CD4-positive, alpha-beta T cell treated with Interleukin-17A for 4 hours (primary cell): Measurements from ENCODE around the gene KLF7.

Experiments
- DNase-seq: peaks from one replicate; pipeline ENCODE4 v3.0.0-alpha.2; 2020; ENCODE audit warnings: mixed read lengths

Gene KLF7

DNA sequence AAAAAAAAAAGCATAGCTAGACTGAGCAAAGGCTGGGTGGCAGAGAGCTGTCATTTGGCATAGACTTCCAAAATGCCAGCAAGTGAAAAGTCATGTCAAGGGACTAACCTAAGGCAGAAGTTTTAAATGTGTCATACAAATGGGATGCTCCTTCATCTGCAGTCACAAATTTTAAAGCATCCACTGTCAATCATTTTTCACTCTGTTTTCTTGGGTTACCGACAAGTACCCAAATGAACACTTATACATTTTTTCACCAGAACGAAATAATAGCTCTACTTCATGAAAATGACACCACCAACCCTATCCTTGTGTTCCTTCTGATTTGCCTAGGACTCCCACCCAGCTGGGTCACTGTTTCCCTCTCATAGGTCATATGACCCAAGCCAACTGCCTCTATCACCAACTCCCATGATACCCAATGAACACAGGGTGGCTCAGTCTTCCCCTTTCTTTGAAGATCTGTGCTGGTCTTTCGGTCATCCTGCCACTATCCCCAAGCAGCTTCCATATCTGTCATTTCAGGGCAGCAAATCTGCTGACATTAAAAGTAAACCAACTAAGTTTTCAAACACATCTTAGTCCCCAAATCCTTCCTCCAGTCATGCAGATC, 21.5 kb downstream of the KLF7 start:
- no peak for DNase-seq

DNA sequence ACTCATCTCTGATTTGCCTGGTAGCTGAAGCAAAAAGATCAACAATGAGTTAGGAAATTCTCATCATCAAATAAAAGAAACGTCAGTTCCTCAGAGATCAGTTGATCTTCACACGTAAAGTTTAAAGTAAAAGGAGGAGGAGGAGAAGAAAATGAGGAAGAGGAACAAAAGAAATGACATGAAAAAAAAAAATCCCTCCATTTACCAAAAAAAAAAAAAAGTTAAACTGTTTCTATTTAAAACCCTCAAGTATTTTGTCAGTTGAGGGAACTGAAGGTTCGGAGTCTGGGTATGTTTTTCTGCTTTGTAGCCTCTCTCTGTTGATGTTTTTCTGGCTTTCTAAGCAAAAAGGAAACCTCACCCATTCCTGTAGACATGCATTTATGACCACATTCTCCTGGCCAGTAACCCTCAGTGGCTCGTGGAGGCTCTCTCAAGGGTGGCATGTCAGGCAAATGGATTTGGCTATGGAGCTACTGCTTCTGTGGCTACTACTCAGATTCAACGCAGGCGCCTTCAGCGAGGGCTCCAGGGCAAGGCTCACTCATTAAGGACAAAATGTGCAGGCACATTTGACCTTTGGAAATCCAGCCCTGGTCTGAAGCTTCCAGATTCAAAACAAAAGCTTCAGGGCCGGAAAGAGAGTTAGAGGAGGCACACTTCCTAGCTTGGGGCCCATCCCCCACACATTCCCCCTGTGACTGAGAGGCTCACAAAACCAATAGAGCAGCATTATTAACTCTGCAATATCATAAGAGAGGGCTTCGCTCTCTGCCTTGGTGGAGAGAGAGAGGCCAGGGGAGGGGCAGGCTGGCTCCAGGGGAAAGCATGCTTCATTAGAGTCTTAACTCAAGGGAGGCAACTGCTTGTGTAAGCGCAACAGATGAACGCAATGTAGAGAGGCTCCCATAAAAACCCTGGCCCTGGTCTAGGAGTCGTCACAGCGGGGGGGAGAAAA, 22.3 kb downstream of the KLF7 start:
- DNase-seq: peak; percentile 77

DNA sequence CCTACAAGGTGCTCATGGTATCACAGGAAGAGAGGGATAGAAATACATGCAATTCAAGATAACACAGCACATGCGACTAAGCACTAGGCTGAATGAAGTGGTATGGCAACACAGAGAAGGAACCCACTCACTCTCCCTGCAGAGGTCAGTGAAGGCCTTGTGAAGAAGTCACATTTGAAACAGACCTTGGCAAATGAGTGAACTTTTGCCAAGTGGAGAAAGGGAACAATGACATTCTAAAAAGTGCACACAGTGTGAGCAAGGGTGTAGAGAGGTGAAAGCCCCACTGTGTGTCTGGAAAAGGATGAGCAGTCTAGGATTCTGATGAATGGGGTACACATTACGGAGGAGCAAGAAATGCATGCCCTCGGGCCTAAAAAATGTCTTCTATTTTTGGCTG, 23.3 kb downstream of the KLF7 start:
- DNase-seq: peak; percentile 28

DNA sequence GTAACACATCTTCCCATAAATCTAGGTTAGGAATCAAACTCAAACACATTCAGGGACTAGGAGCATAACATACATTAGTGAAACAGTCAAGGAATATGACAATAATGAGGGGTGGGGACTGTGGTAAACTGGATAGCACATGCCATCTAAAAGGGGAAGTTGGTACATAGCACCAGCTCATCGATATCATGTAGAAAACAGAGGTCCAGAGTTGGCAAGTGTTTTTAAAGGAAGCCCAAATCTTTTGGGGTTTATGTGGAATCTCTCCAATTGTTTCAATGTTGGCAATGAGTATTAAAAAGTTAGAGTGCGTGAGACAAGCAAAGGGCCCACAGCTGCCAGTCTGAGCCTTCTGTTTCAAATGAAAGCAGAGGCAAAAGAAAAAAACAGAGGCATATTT, 24.4 kb downstream of the KLF7 start:
- DNase-seq: no peak

DNA sequence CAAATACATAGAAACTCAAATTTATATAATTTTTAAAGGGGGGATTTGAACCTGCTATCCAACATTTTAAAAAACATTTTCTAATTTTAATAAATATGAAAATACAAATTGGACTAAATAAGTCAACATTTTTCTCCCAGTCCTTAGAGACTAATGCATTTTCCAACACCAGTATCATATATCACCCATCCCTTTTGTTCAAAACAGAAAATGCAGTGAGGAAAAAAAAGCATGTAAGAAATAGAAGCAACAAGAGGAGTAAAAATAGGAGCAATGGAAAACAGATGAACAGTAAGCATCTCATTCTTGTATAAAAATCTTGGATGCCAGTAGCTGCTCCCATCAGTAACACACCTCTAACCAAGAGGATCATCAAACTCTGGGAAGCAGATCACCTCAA, 25.5 kb downstream of the KLF7 start:
- DNase-seq: no peak

DNA sequence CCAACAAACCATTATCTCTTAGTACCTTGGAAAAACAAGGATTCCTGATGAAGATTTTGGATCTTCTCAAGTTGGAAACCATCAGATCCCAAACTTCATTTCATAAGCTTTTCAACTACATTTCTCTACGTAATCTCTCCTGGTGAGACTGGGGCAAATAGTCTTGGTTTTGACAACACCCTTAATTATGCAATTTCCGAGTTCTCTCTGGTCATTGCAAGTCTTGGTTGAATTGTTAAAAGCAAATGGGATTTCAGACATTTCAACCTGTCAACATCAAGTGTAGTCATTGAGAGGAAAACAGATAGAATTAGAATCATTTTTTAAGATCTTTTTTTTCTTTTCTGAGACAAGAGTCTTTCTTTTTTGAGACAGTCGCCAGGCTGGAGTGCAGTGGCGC, 26.2 kb downstream of the KLF7 start:
- no peak for DNase-seq

DNA sequence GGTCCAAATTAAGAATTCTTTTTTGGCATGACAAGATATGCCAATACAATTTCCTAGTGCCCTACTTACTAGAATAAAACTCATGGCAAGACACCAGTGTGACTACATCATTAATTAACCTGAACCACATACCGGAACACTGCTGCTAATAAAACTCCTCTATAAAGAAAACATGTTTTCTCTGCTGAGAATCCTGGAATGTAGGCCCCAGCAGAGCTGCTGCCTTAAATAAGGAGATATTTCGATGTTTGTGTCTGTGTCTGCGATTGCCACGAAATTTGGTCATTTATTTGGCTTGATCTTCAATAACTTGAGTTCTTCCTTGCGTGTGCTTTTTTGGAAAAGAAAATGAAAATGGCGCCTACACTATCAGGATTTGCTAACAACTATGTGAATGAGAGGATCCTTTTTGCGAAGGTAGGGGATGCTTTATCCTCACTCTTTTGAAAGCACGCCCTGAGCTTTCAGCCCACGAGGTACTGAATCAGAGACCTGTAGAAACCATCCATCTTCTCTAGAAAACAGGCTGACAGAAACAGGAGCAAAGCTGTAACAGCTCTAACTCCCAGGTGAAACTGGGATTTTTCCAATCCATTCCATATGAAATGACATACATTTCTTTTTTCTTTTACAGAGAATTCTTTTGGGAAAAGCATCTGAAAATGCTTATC, 27.0 kb downstream of the KLF7 start:
- DNase-seq: no peak

DNA sequence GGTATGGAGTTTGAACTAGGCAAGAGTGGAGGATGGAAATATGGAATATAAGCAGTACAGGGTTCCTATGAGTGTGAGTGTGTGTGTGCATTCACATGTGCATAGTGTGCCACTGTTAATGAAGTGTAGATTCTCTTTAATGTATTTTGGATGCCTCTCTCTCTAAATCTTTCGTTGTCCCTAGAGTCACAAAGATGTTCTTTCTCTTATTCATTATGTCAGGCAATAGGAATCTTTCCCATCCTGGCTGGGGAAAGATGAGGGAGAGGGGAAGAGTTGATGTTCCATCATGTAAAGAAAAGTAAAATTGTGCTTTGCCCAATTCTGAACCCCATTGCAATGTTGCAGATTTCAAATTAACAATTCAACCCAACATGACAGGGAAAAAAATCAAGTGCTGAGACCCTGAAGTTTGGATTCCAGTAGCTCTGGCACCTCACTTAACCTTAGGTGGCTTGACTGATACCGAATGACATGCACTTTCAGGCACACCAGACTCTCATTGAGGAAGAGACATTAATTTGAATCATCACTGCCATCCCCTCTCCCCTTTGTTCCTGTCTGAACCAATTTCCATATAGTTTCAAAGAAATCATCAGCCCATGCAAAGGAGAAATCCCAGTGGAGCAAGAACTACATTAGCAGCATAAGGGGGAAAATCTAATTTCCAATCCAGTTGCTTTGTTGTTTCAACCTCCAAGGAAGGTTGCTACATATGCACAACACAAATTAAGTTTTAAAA, 28.0 kb downstream of the KLF7 start:
- DNase-seq: no peak

DNA sequence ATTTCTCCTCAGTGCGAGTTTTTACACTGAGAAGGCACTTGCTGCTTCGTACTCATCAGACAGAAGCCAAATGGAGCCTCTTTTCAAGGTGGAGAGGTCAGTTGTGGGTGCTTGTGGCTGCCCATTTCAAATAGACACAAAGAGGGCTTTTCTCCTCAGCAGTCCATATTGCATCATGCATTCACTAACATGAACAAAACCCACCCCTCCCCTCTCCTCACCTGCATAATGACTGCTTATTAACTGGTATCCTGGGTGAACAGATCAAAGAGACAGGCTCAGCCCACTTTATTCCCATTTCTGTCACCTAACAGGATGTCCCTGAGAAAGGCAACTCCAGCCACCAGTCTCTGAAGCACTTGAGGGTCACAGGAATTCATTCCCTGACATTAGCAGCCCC, 28.9 kb downstream of the KLF7 start:
- DNase-seq: no peak

DNA sequence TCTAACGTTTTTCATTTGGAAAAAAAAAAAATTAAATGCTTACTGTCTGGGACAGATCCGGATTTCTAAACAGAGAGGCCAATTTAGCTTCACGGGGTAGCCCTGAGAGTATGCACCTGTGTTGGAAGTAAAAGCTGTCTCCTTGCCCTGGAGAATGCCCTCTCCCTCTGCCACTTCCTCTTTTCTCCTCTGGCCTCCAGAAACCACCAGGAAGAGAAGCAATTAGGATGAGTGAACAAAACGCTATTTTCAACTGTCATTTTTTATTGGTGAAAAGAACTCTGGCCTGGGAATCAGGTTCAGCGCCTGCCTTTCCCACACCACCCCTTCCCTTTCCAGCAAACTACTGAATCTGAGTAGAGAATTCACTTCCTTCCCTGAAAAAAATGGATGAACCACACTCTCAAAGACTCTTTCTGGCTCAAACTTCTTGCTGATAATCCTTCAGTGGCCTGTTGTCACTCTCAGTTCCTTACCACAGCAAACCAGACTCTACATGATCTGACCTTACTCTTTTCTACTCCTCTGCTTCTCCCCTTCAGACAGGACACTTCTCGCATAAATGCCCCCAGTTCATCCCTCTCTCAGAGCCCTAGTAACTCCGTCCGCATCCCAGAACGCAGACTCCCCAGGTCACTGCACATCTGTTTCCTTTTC, 29.8 kb downstream of the KLF7 start:
- no peak for DNase-seq

DNA sequence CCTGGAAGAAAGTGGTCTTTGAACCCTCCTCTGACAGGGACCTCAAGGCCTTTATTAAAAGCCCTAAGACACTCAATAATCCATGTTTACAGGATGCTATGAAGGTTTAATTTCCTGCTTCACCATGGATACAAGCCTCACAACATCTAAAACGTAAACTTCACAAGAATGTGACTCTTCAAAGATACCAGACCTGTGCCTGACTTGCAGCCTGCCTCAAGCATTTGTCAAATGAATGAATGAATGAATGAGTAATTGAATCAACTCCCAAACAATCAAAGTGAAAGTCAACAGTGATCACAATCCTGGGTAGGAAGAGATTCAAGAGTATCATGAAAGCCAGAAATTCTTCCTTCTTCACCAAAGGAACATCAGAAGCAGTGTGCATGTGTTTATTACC, 30.4 kb downstream of the KLF7 start:
- DNase-seq: no peak

DNA sequence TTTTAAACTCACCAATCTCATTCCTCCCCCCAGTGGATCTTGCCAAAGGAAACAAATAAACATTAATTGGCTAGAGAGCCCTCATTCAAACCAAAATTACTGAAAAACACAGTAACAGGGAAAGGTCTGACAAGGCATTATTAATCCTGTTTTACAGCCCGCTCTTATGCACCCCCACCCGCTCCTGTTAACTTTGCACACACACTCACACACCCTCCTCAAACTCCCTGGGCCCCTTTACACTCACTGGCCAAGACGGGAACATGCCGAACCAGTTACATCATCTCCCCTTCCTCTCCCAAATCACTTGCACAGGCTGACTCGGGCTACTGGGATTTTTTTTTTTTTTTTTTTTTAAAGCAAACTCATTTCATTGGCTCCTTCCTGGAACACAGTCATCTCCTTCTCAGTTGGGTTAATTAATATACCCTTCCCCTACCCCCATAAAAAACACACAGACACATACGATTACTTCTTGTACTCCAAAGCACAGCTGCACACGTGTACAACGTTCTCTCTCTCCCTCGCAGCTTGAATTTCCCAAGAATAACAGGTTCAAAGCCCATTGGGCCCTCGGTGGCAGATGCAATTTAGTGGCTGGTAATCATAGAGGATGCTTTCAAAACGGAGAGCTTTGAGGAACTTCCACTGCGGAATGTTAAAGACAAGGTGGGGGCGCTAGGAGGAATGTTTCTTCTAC, 31.8 kb downstream of the KLF7 start:
- DNase-seq: no peak

DNA sequence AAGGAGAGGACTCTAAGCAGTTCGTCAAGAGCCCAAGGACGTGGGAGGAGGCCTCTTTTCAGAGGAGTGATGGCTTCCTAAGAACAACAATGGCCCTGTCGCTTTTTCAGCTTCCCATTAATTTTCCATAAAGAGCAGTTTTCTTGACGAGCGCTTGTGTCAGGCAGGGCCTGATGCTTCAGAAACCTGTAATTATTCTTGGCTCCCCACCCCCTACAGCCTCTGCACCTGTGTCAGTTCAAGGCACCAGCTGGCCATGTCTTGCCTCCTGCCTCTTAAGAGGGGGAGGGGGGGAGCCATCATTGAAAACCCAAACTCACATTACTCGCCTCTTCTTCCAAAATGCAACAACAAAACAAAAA, 32.3 kb downstream of the KLF7 start:
- DNase-seq: no peak

DNA sequence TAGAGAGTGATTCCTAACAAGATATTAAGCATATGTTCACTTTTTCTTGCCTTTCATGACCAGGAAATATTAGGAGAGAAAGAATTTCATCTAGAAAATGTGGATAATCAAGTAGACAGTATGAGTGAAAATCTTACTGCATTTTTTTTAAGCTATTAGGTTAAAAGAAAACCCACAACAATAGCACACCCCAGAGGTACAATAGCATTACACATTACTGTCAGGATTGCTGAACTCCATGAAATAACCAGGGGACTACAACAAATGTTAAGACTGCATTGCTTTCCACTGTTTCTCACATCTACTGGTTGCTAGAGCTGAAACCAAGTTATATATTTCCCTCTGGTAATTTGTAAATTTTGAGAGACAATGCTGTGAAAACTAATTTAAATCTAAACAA, 33.7 kb downstream of the KLF7 start:
- no peak for DNase-seq

DNA sequence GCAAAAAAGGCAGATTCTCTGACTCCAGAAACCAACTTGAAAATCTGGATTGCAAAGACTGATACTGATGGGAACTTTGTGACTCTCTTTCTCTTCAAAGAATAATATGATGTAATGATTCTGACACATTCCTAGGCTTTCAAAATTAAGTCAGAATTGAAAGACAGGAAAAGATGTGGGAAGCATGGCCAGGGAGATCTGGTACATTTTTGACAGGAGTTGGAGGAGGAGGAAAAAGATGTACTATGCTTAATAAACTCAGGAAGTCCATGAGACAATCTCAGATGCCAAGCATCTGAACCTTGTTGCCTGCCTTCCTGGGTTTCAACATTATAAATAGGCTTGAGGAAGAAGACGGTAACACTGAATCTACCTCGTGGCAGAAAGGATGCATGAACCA, 34.2 kb downstream of the KLF7 start:
- DNase-seq: no peak

DNA sequence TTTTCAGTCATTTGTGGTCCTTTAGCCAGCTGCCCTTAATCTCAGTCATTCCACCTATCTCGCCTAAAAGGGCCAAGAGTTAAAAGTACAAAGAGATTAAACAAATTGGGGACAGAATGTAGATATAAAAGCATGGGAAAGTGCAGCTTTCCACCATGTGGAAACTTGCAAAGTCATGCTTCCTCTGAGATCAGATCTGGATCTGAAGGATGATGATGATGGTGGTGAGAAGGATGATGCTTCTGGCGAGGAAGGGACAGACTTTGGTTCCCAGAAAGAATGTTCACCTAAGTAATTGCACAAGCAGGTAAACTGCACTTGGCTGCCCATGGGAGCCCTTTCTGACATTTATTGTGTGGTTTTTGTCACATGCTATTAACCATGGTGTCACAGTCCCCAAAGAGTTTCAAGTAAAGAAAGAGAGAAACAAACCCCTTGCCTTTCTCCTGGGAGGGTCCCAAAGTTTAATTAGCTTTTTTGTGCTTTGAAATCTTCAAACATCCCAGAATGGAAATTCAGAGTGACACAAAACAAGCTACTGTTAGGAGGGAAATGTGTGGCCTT, 34.7 kb downstream of the KLF7 start:
- no peak for DNase-seq

DNA sequence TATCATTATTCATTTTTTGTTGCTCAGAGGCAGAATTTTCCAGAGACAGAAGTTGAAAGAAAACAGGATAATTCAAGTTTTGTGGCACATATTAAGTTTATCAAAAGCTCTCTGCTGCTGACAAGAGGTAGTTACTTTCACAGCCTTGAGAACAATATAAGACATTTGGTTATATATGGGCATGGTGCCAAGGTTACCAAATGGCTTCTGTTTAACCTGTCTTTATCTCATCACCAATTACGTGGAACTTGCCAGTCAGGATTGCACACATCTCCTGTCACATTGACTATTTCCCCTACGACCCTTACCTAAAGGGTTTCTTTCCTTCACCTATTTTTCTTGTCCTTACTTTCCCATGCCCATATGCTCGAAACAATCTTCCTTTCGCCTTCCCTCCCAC, 35.9 kb downstream of the KLF7 start:
- DNase-seq: no peak

DNA sequence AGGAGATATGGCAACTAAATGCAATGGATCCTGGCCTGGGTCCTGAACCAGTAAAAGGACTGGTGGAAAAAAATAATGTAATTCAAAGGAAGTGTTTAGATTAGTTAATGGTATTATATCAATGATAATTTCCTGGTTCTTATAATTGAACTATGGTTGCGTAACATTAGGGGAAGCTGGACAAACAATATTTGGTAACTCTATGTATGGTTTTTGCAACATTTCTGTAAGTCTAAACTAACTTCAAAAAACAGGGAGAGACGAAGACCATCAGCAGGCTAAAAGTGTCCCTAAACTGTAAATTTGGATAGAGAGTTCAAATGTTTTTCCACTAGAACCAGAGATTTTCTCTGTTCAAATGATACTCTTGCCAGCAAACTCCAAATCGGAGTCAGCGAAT, 36.9 kb downstream of the KLF7 start:
- no peak for DNase-seq

DNA sequence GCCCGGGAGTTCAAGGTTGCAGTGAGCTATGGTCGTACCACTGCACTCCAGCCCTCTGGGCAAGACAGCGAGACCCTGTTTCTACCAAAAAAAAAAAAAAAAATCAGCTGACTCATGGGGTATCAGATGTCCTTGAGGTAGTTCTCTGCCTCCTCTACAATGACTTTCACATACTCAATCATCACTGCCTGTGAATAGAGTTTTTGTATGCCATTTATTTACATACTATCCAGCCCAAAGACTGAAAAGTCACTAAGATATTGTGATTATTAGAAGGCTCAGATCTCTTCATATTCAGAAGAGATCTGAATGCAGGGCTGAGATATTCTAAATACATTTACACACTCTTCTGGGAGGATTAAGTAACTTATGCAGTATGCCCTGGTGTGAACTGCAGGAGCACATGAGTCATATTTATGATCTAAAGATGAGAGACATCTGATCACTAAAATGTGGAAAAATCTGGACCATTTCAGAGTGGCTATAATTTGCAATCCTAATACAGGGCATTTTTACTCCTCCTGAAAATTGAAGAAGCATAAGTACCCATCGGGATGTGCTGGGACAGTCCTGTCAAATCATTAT, 38.9 kb downstream of the KLF7 start:
- no peak for DNase-seq

DNA sequence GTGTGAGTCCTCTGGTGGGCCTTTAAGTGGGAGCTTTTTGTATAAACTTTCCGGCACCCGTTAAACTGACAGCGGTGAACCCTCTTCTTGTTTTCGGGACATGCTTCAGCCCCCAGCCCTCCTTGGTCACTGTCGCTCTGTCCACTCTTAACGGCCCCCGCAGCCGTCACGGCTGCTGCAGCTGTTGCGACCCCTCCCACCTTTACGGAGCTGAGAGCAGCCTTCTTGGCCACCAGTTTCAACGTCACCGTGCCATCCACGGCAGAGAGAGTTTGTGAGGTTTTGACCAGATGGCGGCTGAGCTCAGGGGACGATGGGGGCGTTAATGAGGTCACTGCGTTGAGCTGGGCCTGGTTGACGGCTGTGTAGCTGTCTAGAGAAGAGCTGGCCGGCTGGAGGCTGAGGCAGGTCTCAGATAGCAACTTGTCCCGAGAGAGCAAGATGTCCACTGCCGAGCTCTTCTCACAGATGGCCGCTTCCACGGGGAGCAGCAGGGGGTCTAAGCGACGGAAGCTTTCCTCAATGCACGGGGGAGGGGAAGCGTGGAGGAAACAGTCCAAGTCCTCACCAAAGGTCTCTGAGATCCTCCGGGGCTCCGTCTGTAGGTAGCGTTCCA, 41.9 kb downstream of the KLF7 start:
- DNase-seq: no peak

DNA sequence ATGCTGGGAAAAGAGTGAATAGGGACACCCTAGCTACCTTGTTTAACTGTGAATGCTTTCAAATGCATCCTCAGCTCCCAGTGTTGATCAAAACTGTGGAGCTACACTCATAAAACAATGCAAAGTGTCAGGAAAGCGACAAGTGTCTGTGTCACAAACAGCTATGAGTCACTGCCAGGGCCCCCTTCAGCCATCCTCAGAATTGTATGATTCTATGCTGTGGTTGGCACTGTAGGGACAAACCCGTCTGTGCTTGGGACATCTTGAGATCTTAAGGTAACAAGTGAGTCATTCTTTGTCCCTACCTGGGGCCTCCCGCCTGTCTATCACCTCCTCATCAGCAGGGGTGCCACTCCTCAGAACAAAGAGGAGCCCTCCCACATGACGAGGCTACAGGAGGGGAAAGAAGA, 42.4 kb downstream of the KLF7 start:
- peak; percentile 67 for DNase-seq
